ENCODE measurements around the gene CRADD.

Gene CRADD

DNA sequence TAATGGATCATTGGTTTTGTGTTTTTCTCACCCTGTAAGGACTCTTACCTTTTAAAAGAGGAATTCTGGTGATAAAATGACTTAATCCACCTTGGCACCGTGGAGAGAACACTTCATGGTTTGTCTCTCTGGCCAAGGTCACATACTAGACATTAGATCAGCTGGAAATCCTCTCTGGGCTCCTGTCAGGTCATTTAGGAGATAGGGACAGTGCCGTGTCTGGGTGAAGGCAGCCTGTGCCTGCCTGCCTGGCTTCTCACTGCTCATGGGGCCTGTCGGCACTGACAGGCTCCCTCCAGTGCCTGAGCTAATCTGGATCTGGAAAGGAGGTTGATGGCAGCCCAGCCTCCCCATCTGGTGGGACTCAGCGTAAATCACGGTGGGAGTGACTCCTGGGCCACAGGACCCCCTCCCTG is 5.7 kb downstream of the CRADD start:
- no peak overlapping the region for H3K27ac ChIP-seq
- TF ChIP-seq CTCF (conservative IDR thresholded peaks at IDR 0.05), result no peak

- no peak overlapping the region for H3K27ac ChIP-seq
- TF ChIP-seq CTCF (conservative IDR thresholded peaks at IDR 0.05), result no peak
Measured at GRCh38 chr12:93683410-93683809, 6.2 kb downstream of the CRADD start.

- TF ChIP-seq CTCF (conservative IDR thresholded peaks at IDR 0.05), result no peak
- no peak overlapping the region for H3K27ac ChIP-seq
Measured at GRCh38 chr12:93684716-93685115, 7.5 kb downstream of the CRADD start.

DNA sequence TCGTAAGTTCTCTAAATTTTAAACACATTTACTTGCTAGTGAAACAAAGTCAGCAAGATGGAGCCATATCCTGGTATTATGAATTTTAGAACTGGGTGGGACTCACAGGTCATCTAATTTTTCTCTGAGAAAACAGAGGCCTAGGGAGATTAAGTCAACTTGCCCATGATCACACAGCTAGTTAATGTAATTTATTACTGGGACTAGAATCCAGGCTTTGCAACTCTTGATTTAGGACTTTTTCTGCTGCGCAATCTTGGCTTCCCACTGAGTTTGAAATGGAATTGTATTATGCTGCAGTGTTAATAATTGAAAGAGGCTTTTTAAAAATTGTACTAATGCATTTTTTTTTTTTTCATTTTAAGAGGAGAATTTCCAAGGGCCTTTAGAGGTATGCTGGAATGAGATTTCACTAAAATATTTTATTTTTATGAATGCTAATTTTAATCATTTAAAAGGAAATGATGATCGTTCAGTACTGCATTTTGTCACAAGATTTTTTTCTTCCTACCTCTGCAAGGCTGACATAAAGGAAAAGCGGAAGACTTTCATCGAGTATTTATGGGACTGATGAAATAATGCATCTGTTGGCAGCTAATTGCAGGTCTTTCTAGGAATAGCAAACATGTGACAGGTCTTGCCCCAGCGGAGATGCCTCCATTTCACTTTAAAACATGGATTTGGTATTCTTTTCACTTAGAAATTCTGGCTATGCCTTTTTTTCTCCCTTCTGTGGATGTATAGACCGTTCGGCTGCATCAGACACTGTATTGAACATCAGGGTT is 9.6 kb downstream of the CRADD start:
- H3K27ac ChIP-seq, result no peak overlapping the region
- TF ChIP-seq CTCF (conservative IDR thresholded peaks at IDR 0.05), result no peak

- peak overlapping the region; percentile 84 for H3K27ac ChIP-seq
- TF ChIP-seq CTCF (conservative IDR thresholded peaks at IDR 0.05), result no peak
Measured at GRCh38 chr12:93689076-93689834, 12.1 kb downstream of the CRADD start.

DNA sequence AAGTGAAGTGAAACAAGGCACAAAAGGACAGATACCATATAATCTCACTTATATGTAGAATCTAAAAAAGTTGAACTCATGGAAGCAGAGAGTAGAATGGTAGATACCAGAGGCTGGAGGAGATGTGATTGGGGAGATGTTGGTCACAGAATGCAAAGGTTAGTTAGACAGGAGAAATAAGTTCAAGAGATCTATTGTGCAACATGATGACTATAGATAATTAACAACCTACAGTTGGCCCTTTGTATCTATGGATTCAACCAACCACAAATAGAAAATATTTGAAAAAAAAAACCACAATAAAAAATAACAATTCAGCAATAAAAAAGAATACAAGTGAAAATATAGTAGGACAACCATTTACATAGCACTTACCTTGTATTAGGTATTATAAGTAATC is 19.3 kb downstream of the CRADD start:
- H3K27ac ChIP-seq, result no peak overlapping the region
- TF ChIP-seq CTCF (conservative IDR thresholded peaks at IDR 0.05), result no peak

GRCh38 chr12:93698307-93699092 is 21.3 kb downstream of the CRADD start:
- no peak overlapping the region for H3K27ac ChIP-seq

More at GRCh38 chr12:93698307-93699092, 21.3 kb downstream of the CRADD start:
- no peak for TF ChIP-seq CTCF (conservative IDR thresholded peaks at IDR 0.05)

Data from VCaP (cell line).